GM12865 (cell line): ENCODE results near the gene PCDHGB4.
A peak's percentile ranks its signal among the peaks of the same experiment; 100 is the strongest.

Experiments used
- DNase-seq: peaks from one replicate; pipeline ENCODE4 v3.0.0; 2010; ENCODE audit warnings: low read depth
- H3K4me3 ChIP-seq: 2 replicates; pipeline ENCODE4 v1.5.1; 2011; ENCODE audit warnings: mild to moderate bottlenecking, low read depth, low read length, control low read depth
- CTCF ChIP-seq: IDR thresholded peaks from 2 replicates; pipeline ENCODE4 v1.5.1; 2011; ENCODE audit warnings: low read length, control low read depth, low read depth, inconsistent platforms; ENCODE audit not compliant: insufficient read depth; ENCODE audit errors: missing control alignments

The PCDHGB4 gene

DNA sequence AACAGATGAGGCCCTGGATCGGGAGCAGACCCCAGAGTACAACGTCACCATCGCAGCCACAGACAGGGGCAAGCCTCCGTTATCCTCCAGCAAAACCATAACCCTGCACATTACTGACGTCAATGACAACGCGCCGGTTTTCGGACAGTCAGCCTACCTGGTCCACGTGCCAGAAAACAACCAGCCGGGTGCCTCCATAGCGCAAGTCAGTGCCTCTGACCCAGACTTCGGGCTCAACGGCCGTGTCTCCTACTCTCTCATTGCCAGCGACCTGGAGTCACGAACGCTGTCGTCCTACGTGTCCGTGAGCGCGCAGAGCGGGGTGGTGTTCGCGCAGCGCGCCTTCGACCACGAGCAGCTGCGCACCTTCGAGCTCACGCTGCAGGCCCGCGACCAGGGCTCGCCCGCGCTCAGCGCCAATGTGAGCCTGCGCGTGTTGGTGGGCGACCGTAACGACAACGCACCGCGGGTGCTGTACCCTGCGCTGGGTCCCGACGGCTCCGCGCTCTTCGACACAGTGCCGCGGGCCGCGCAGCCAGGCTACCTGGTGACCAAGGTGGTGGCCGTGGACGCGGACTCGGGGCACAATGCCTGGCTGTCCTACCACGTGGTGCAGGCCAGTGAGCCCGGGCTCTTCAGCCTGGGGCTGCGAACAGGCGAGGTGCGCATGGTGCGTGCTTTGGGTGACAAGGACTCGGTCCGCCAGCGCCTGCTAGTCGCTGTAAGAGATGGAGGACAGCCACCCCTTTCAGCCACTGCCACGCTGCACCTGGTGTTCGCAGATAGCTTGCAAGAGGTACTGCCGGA, 31.8 kb downstream of the PCDHGB4 start:
- no peak for DNase-seq
- TF ChIP-seq CTCF, result no peak
- no peak overlapping the region for H3K4me3 ChIP-seq

- peak; percentile 51 for TF ChIP-seq CTCF
- DNase-seq, result peak; percentile 77
- H3K4me3 ChIP-seq, result peak within 1 kb of the TSS; percentile 65
Observed at GRCh38 chr5:141420855-141421488, 33.5 kb downstream of the PCDHGB4 start, which contains the start of gene PCDHGA11. PCDHGA11 (plus strand) TSS chr5:141421051; CDS start chr5:141421228, 177 bp downstream.

- no peak for TF ChIP-seq CTCF
- DNase-seq, result no peak
- peak overlapping the region; percentile 65 for H3K4me3 ChIP-seq
Observed at GRCh38 chr5:141421489-141421855, 34.0 kb downstream of the PCDHGB4 start.

- DNase-seq, result no peak
- no peak overlapping the region for H3K4me3 ChIP-seq
- no peak for TF ChIP-seq CTCF
Observed at GRCh38 chr5:141422742-141423291, 35.3 kb downstream of the PCDHGB4 start.

DNA sequence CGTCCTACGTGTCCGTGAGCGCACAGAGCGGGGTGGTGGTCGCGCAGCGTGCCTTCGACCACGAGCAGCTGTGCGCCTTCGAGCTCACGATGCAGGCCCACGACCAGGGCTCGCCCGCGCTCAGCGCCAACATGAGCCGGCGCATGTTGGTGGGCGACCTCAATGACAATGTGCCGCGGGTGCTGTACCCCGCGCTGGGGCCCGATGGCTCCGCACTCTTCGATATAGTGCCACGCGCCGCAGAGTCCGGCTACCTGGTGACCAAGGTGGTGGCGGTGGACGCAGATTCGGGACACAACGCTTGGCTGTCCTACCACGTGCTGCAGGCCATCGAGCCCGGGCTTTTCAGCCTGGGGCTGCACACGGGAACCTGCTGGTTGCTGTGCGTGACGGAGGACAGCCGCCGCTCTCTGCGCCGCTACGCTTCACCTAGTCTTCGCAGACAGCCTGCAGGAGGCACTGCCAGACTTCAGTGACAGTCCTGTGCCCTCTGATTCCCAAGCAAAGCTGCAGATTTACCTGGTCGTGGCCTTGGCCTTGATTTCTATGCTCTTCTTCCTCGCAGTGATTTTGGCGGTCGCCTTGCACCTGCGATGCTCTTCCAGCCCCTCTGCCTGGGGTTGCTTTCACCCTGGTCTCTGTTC, 40.4 kb downstream of the PCDHGB4 start:
- no peak overlapping the region for H3K4me3 ChIP-seq
- no peak for TF ChIP-seq CTCF
- DNase-seq, result no peak

DNA sequence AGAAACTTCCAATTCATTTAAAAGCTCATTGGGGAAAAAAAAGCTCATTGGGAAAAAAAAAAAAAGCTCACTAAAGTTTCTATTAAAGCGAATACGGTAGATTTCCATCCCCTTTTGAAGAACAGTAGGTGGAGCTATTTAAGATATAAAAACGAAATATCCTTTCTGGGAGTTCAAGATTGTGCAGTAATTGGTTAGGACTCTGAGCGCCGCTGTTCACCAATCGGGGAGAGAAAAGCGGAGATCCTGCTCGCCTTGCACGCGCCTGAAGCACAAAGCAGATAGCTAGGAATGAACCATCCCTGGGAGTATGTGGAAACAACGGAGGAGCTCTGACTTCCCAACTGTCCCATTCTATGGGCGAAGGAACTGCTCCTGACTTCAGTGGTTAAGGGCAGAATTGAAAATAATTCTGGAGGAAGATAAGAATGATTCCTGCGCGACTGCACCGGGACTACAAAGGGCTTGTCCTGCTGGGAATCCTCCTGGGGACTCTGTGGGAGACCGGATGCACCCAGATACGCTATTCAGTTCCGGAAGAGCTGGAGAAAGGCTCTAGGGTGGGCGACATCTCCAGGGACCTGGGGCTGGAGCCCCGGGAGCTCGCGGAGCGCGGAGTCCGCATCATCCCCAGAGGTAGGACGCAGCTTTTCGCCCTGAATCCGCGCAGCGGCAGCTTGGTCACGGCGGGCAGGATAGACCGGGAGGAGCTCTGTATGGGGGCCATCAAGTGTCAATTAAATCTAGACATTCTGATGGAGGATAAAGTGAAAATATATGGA, 43.0 kb downstream of the PCDHGB4 start, which contains the start of gene PCDHGA12:
Gene PCDHGA12, plus strand, starts transcription at position 176 of the 782 bp plus-strand sequence. Its CDS starts 253 bp downstream, at position 429.
- H3K4me3 ChIP-seq, result peak within 1 kb of the TSS; percentile 79
- DNase-seq, result peak; percentile 91
- TF ChIP-seq CTCF, result peak; percentile 75
